Measurements from ENCODE around the gene SESN2. TPM values are rescaled to one million over a fixed set of nuclear protein-coding genes. Genes with fewer than 3 reads are reported as not detected.
A peak's percentile ranks its signal among the peaks of the same experiment; 100 is the strongest.

Gene SESN2
- total and polyA plus RNA-seq, 10 of the 15 experiments (the other 5 are each of a cell fraction or from before 2014, with no cell fraction given): 1.5 to 40.9 (median 17.8) TPM

GRCh38 chr1:28297826-28298225 is 38.5 kb downstream of the SESN2 start:
- WGBS (ENCODE audit: insufficient coverage, insufficient replicate concordance, low lambda C conversion rate, missing lambda C conversion rate): 51% methylated on average over 2 of the region's 2 CpGs
- FAIRE-seq (no peak), ATAC-seq (peak; percentile 96), DNase-seq (ENCODE audit: low read depth, low spot score) (peak; percentile 43)
- Histone ChIP-seq H2AFZ (ENCODE audit: control insufficient read depth, low read depth, low read length) (no peak overlapping the region), H3K36me3 (ENCODE audit: control insufficient read depth in 2 of 2, insufficient read depth in 2 of 2, low read length in 1 of 2) (no peaks in the 10 kb centered on the region), H4K20me1 (ENCODE audit: control insufficient read depth, insufficient read depth) (no peaks in the 10 kb centered on the region), H3K4me3 (no peak overlapping the region), H3K4me2 (ENCODE audit: control insufficient read depth, insufficient read depth) (0 out of 2 replicates have a peak overlapping the region, but pooled peaks have one; percentile 17), H3K9ac (ENCODE audit: control insufficient read depth, insufficient read depth, low read length) (no peak overlapping the region), H3K27ac (ENCODE audit: control insufficient read depth, insufficient read depth) (no peak overlapping the region), H3K27me3 (replicated peaks in 1 of 2; ENCODE audit: control insufficient read depth in 2 of 2, insufficient read depth in 2 of 2, low read length in 1 of 2) (no peaks in the 10 kb centered on the region), H3K79me2 (ENCODE audit: control insufficient read depth, insufficient read depth, low read length) (no peaks in the 10 kb centered on the region), H3K4me1 (ENCODE audit: control insufficient read depth, insufficient read depth, low read length) (no peaks in the 10 kb centered on the region), H3K9me3 (replicated peaks; ENCODE audit: control insufficient read depth, insufficient read depth, low read length) (no peaks in the 10 kb centered on the region)
- RAD21 ChIA-PET (ENCODE audit: unreplicated experiment): interaction anchor here (1.0 kb wide), 1 partner anchor 49 kb away, joined by 5 read pairs; no protein-coding TSS in a partner anchor
- POLR2A ChIA-PET: no interaction called here
- no TSS peak for BruUV-seq (replicated peaks)
- SMC1A ChIA-PET (ENCODE audit: uncharacterized antibody, unreplicated experiment): interaction anchor here (0.6 to 1.7 kb wide), 5 partner anchors 17 to 385 kb away, joined by 3 to 4 read pairs (median 4); no protein-coding TSS in a partner anchor
- in situ Hi-C loops (cut with MboI) (no loop called here), intact Hi-C loops (cut with micrococcal nuclease; ENCODE audit: unreplicated experiment) (loop anchor here (5.0 kb wide), 1 partner anchor 51 kb away; no protein-coding TSS in a partner anchor)
- CTCF ChIA-PET: interaction anchor here (0.8 to 2.2 kb wide), 3 partner anchors 10 to 61 kb away, joined by 3 to 8 read pairs (median 3); no protein-coding TSS in a partner anchor
- no peak for TF ChIP-seq EZH2 (IDR thresholded peaks at IDR 0.05; ENCODE audit: borderline replicate concordance, control insufficient read depth, low read depth, low read length)
- no peak for TF ChIP-seq MYB (IDR thresholded peaks at IDR 0.05; ENCODE audit: borderline replicate concordance, low read depth, low read length)
- no peak for TF ChIP-seq ATF7 (IDR thresholded peaks at IDR 0.05; ENCODE audit: low read depth)
- TF ChIP-seq TAF1 (IDR thresholded peaks at IDR 0.05; ENCODE audit: borderline replicate concordance, low read depth, low read length): no peak
- no peak for TF ChIP-seq CHD2 (IDR thresholded peaks at IDR 0.05; ENCODE audit: borderline replicate concordance, low read depth, low read length)
- TF ChIP-seq E2F4 (IDR thresholded peaks at IDR 0.05; ENCODE audit: low read depth, low read length): no peak
- no peak for TF ChIP-seq ZSCAN29 (IDR thresholded peaks at IDR 0.05)
- TF ChIP-seq IKZF2 (IDR thresholded peaks at IDR 0.05): peak; percentile 62 to 72
- TF ChIP-seq, protein P1, sequence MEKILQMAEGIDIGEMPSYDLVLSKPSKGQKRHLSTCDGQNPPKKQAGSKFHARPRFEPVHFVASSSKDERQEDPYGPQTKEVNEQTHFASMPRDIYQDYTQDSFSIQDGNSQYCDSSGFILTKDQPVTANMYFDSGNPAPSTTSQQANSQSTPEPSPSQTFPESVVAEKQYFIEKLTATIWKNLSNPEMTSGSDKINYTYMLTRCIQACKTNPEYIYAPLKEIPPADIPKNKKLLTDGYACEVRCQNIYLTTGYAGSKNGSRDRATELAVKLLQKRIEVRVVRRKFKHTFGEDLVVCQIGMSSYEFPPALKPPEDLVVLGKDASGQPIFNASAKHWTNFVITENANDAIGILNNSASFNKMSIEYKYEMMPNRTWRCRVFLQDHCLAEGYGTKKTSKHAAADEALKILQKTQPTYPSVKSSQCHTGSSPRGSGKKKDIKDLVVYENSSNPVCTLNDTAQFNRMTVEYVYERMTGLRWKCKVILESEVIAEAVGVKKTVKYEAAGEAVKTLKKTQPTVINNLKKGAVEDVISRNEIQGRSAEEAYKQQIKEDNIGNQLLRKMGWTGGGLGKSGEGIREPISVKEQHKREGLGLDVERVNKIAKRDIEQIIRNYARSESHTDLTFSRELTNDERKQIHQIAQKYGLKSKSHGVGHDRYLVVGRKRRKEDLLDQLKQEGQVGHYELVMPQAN (conservative IDR thresholded peaks at IDR 0.05): no peak
- no peak for TF ChIP-seq BCLAF1 (IDR thresholded peaks at IDR 0.05)
- no peak for TF ChIP-seq ZNF592 (IDR thresholded peaks at IDR 0.05)
- peak; percentile 95 for TF ChIP-seq TCF3 (IDR thresholded peaks at IDR 0.05; ENCODE audit: borderline replicate concordance, insufficient read depth, low read depth, low read length)
- TF ChIP-seq JUND (IDR thresholded peaks at IDR 0.05; ENCODE audit: low read depth, low read length): peak; percentile 77
- TF ChIP-seq SUZ12 (IDR thresholded peaks at IDR 0.05; ENCODE audit: unreplicated experiment): no peak

Data from GM12878 (cell line).